ENCODE data around the gene RNF144B.

The RNF144B gene

DNA sequence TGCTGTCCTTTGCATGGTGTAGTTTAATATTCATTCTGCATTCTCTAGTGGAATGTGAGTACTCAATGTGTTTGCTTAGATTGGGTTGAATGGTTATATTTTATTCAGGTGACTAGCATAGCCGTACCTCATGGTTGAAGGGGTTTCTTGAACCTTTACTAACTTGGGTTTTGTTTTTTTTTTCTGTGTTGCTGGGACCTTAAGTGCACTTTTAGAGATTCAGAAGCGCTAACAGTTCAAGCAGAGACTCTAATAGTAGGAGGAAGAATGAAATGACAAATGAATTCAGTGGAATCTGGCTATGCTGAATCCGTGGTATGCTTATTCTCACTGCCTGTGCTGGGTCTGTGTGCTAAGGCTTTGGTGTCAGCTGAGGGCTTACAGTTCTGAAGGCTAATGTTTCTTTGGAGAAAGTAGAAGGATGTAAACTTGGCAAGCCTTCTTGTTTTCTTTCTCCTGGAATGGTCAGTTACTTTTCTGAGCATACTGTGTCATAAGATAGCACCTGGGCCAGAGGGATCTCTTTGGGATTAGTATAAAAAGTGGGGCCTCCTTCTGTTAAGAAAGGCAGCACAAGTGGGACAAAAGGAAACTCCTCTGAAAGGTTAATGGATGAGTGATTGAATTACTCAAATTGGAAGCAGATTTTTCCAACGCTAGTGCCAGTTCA is 28.7 kb downstream of the RNF144B start:
- no peak overlapping the region for H3K27ac ChIP-seq (replicated peaks)
- no peak overlapping the region for H3K4me3 ChIP-seq (replicated peaks; ENCODE audit: insufficient read depth, low read length)
- DNase-seq (ENCODE audit: low read depth in 1 of 2, low spot score in 1 of 2): no peak
- no peak for TF ChIP-seq SPI1 (IDR thresholded peaks at IDR 0.05; ENCODE audit: borderline replicate concordance, low read depth)
- TF ChIP-seq REST (IDR thresholded peaks at IDR 0.05; ENCODE audit: insufficient replicate concordance, low read depth): no peak
- TF ChIP-seq CTCF (IDR thresholded peaks at IDR 0.05; ENCODE audit: insufficient read depth, low read length): no peak
- no peak for TF ChIP-seq POLR2AphosphoS5 (IDR thresholded peaks at IDR 0.05; ENCODE audit: low read depth)
- no peak for TF ChIP-seq GABPA (IDR thresholded peaks at IDR 0.05; ENCODE audit: low read depth)
- H3K27me3 ChIP-seq (ENCODE audit: insufficient read depth, poor library complexity, severe bottlenecking): no peaks in the 10 kb centered on the region

GRCh38 chr6:18416341-18416679 is 29.2 kb downstream of the RNF144B start:
- no peak for DNase-seq (ENCODE audit: low read depth in 1 of 2, low spot score in 1 of 2)
- no peak overlapping the region for H3K27ac ChIP-seq (replicated peaks)
- no peaks in the 10 kb centered on the region for H3K27me3 ChIP-seq (ENCODE audit: insufficient read depth, poor library complexity, severe bottlenecking)
- no peak for TF ChIP-seq CTCF (IDR thresholded peaks at IDR 0.05; ENCODE audit: insufficient read depth, low read length)
- TF ChIP-seq REST (IDR thresholded peaks at IDR 0.05; ENCODE audit: insufficient replicate concordance, low read depth): no peak
- TF ChIP-seq POLR2AphosphoS5 (IDR thresholded peaks at IDR 0.05; ENCODE audit: low read depth): no peak
- no peak for TF ChIP-seq GABPA (IDR thresholded peaks at IDR 0.05; ENCODE audit: low read depth)
- TF ChIP-seq SPI1 (IDR thresholded peaks at IDR 0.05; ENCODE audit: borderline replicate concordance, low read depth): no peak
- H3K4me3 ChIP-seq (replicated peaks; ENCODE audit: insufficient read depth, low read length): no peak overlapping the region

DNA sequence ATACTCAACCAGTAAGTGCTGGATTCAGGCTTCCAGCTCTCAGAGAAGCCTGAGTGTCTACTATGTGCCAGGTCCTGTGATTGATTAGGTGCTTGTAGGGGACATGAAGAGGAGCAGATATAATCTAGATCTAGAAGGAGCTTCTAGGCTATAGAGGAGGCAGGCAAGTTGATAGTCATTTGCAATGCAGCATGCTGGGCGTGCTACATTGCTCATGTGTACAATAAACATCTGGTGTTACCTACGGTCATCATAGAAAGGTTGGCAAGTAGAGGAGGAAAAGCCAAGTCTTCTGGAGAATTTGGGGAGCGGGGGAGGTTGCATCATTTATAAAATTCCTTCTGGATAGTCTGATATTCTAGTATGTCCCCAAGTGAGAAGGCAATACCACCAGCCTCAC is 33.2 kb downstream of the RNF144B start:
- H3K4me3 ChIP-seq (replicated peaks; ENCODE audit: insufficient read depth, low read length): no peak overlapping the region
- H3K27ac ChIP-seq (replicated peaks): no peak overlapping the region
- no peak for TF ChIP-seq SPI1 (IDR thresholded peaks at IDR 0.05; ENCODE audit: borderline replicate concordance, low read depth)
- no peak for TF ChIP-seq GABPA (IDR thresholded peaks at IDR 0.05; ENCODE audit: low read depth)
- no peak for TF ChIP-seq REST (IDR thresholded peaks at IDR 0.05; ENCODE audit: insufficient replicate concordance, low read depth)
- no peak for DNase-seq (ENCODE audit: low read depth in 1 of 2, low spot score in 1 of 2)
- H3K27me3 ChIP-seq (ENCODE audit: insufficient read depth, poor library complexity, severe bottlenecking): no peaks in the 10 kb centered on the region

Measured in HL-60 (cell line).